HG03139 (cell line): Measurements from ENCODE around the gene NUDT19.
"Not testable (repeated sequence)": the region's sequence is repeated elsewhere in the genome, so short reads cannot be mapped to it uniquely, and the experiment has no call there.

Experiments
- ATAC-seq: cut with Tn5 transposase; IDR thresholded peaks from one replicate; pipeline ENCODE4 v1.9.1; 2021; ENCODE audit not compliant: unreplicated experiment

NUDT19 gene

DNA sequence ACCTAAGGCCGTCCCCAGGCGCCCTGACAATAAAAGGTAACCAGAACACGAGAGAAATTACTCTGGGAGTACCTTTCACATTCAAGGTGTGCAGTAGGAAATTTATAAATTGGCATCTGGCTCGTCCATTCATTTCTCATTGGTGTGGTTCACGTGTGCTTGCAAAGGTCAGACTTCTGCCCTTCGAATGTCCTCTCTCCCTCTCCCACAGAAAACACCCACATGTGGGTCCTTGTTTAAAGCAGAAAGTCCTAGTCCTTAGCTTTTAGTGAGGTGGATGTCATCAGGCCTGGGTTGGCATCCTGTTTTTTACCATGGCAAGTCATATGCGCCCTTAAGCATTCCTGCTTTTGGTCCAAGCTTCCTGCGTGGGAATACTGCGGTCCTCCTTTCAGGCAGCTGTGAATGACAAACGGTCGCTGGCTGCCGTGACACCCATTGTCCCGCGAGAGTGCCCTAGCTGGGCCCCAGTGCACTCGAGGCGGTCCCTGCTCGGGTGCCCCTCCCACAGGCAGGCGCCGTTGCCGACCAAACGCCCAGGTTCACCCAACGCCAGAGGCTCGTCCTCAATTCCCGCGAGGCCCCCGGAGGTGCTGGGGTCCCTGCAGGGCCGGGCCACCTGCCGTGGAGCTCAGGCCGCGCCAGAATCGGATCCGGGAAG lies at the start of gene NUDT19:
TSS of gene NUDT19 (plus strand) at position 531 of the 661 bp plus-strand sequence. CDS start 140 bp downstream, outside the sequence.
- ATAC-seq: peak; percentile 90

- no peak for ATAC-seq
These were observed 48.9 kb upstream of the NUDT19 start for GRCh38 chr19:32642771-32643170.

- ATAC-seq: no peak
These were observed 45.1 kb upstream of the NUDT19 start for GRCh38 chr19:32646556-32646955.

DNA sequence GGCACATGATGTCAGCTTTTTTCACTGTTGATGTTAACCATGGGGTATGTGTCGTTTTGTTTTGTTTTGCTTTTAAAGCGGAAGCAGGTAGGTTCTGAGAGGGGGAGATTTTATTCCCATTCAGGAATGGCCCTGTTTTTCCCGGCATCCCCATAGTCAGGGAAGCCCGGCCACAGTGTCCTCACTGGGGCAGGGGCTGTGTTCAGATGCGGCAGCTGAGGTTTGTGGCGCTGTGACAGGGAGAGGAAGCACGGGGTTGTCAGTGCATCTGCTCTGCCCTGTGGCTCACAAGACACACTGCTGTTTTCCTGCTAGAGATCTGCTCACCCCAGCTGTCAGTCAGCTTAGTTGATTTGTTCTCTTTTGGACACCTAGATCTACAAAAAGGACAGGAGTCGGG lies 44.3 kb upstream of the NUDT19 start:
- ATAC-seq: no peak

DNA sequence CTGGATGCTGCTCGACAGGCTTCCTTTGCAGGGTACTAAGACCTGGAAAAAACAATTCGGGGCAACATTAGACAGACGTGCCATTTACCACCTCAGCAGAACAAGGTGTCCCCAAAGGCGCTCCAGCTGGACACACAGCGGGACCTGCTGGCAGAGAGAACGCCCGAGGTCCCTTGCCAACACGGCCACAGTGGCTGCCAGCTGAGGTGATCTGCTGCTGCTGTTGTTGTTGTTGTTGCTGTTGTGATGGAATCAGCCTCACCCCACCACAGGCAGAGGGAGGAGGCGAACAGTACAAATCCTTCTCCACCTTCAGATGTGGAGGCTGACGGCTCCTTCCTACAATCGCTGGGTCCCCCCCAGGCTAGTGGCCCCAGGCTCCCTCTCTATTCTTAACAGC lies 41.9 kb upstream of the NUDT19 start:
- no peak for ATAC-seq

GRCh38 chr19:32650671-32651070 lies 41.0 kb upstream of the NUDT19 start:
- no peak for ATAC-seq

DNA sequence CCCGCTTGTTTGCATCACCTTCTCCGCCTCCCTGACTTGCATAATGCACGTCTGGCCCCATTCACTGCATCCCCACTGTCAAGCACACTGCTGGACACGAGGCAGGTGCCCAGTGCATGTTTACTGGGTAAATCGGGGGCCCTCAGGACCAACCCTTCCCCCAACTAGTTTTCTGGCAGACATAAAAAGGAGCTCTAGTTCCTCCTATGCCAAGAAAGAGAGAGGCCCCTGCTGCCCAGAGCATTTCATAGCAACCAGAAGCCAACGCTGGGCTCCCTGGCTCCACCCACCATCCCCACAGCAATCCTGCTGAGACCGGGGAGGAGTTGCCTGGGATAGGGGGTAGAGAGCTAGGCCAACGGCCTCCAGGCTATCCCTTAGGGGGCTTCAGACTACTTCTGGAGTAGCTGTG lies 39.9 kb upstream of the NUDT19 start:
- ATAC-seq: no peak

- ATAC-seq: not testable (repeated sequence)
These were observed 39.3 kb upstream of the NUDT19 start for GRCh38 chr19:32652331-32652730.

DNA sequence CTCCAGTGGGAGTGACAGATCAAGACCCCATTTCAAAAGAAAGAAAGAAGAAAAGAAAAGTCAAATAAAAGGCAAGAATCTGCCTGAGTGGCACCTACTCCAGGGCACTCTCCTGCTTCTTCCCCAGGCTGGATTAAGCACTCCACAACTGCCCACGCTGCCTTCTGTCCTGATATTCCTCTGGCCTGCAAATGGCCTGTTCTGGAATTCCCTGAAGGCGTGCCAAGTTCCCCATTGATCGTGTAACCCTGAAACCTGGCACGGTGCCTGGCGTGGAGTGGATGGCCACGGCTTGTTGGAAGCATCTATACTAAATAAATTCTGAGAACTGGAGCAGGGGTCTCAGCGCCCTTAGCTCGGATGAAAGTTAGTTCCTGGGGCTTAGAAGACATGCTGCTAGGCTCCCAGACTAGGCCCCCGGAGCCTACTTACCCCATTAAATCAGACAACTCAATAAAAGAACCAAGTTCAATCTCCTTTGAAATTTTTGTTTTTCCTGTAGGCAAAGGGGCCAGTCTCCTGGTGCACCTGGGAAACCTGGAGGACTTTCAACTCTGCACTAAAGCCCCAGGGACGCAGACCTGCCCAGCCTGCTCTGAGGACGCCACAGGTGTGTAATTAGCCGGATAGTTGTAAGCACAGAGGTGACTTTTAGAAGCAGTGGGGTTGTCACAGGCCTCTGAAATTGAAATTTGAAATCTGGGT lies 38.6 kb upstream of the NUDT19 start:
- no peak for ATAC-seq

GRCh38 chr19:32653599-32653915 lies 38.1 kb upstream of the NUDT19 start:
- ATAC-seq: no peak

DNA sequence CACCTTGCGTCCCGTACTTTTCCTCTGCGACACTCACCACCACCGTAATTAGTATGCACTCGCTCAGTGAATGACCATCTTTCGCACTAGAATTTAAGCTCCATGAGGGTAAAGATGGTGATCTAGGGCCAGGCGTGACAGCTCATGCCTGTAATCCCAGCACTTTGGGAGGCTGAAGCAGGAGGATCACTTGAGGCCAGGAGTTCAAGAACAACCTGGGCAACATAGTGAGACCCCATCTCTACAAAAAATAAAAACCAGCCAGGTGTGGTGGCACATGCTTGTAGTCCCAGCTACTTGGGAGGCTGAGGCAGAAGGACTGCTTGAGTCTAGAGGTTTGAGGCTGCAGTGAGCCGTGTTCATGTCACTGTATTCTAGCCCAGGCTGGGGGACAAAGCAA lies 35.2 kb upstream of the NUDT19 start:
- ATAC-seq: not testable (repeated sequence)

GRCh38 chr19:32658075-32658474 lies 33.5 kb upstream of the NUDT19 start:
- no peak for ATAC-seq

DNA sequence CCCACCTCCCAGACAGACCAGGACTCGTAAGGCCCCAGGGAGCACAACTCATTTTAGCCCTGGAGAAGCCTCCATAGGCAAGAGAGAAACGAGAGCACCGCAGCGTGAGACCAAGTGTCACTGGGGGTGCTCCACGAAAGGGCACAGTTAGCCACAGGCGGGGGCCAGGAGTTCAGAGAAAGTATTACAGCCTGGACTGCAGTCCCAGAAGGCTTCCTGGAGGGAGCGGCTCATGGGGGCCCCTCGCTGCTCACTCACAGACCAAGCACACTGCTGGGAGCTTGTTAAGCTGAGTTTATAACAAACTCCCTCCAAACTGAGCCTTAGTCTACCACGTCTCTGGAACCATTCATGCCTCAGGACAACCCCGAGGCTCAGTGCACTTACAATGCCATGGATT lies 33.1 kb upstream of the NUDT19 start:
- ATAC-seq: no peak

- ATAC-seq: no peak
These were observed 30.3 kb upstream of the NUDT19 start for GRCh38 chr19:32661318-32661717.

DNA sequence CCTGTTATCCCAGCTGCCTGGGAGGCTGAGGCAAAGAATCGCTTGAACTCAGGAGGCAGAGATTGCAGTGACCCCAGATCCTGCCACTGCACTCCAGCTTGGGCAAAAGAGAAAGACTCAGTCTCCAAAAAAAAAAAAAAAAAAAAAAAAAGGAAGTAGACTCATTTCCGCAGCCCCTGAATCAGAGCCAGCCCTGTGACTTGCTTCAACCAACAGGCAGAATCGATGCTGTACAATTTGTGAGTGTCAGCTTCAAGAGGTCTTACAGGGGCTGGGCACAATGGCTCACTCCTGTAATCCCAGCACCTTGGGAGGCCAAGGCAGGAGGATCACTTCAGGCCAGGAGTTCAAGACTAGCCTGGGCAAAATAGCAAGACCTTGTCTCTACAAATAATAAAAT lies 29.4 kb upstream of the NUDT19 start:
- ATAC-seq: no peak

GRCh38 chr19:32666084-32666483 lies 25.5 kb upstream of the NUDT19 start:
- no peak for ATAC-seq

DNA sequence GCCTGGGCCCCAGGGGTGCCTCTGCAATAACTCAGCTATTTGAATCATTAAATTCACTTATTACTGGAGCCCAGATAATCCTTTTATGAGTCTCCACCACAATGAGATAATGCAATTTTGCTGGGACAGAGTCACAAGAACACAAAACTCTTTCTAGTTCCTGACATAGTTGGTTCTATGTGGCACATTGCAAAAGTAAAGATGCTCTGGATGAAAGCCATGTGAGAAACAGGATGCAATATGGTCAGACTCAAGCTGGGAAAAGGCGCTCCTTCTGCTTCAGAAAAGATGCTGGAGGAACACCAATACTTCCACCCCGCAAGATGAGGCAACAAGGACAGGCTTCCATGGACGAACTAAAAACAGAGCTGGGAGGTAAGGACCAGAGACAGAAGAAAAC lies 22.3 kb upstream of the NUDT19 start:
- ATAC-seq: no peak

DNA sequence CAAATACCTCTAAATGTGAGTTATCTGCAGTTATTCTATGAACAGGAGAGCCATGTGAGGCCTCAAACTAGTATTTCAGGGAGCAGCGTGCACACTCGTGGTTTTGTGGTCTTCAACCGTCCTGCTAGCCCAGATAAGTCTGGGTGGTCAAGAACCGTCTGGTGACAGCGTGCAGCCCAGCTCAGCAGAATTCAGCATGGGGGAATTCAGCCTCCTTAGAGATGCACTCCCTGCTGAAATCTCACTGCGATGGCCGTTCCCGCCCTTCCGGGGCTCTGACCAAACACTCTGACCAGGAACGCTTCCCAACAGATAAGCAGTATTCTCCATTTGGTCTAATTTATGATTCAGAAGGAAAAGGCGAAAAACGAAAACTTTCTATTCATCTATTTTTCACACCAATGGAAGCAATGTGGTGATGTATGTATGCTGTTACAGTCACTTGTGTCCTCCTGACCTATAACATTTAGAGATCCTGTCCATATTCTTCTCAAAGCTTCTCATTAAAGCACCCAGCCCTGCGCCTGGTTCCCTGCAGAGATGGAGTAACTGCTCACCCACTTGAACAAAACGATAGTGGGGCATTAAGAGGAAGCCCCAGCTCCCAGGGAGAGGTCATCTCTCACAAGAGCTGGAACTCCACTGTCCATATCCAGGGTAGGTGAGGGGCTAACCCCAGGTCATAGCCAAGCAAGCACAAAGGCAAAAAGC lies 19.6 kb upstream of the NUDT19 start:
- ATAC-seq: no peak

- ATAC-seq: no peak
These were observed 18.8 kb upstream of the NUDT19 start for GRCh38 chr19:32672841-32673240.

- no peak for ATAC-seq
These were observed 18.0 kb upstream of the NUDT19 start for GRCh38 chr19:32673573-32673972.

GRCh38 chr19:32674153-32674930 lies 17.3 kb upstream of the NUDT19 start:
- ATAC-seq: no peak
